GM18873 (cell line): ENCODE results near the gene ATG2B.

ENCODE experiments used
- ATAC-seq: cut with Tn5 transposase; IDR thresholded peaks from one replicate; pipeline ENCODE4 v1.9.1; 2021; ENCODE audit warnings: mild to moderate bottlenecking, moderate library complexity, moderate number of reproducible peaks; ENCODE audit not compliant: unreplicated experiment, low FRiP score

The ATG2B gene

DNA sequence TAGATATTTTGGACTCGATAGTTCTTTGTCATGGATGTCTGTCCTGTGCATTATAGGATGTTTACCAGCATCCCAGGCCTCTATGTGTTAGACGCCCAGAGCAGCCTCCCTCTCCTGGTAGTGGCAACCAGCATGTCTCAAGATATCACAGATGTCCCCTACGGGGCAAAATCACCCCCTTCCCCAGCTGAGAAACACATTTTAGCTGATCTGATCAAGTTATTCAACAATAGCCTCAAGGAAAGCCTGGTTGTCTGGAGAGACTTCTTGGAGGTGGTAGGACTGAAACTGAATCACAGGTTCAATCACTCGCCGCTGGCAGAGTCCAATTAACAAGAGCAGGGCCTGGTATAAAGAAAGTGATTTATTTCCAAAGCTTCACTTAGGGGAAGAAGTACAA, 89.5 kb downstream of the ATG2B start:
- ATAC-seq = no peak

DNA sequence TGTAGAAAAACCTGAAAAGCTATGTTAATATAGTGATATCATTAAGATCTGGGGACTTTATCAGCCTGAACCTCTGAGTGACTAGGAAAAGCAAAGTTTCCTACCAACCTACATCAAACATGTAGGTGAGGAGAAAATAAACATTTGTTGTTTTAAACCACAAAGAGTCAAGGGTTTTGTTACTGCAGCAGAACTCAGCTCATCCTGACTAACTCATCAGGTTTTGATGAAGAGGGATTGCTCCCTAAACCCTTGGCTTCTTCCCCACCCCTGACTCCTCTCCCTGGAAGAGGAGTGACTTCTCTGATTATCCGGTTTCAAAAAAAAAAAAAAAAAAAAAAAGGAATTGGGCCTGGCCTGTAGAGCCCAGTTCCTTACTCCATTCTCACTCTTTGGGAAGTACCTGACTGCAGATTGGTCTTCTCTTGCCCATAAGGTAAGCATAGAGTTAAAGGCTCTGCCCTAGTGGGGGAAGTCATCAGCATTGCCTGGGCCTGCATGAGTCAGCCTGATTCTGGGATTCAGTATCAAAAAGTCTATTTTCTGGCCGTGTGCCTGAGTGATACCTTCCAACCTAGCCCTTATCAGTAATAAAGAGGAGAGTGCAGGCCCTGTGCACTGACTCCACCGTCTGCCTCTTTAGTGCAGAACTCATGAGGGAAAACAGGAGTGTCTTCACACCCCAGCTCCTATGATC, 90.2 kb downstream of the ATG2B start:
- ATAC-seq = no peak

DNA sequence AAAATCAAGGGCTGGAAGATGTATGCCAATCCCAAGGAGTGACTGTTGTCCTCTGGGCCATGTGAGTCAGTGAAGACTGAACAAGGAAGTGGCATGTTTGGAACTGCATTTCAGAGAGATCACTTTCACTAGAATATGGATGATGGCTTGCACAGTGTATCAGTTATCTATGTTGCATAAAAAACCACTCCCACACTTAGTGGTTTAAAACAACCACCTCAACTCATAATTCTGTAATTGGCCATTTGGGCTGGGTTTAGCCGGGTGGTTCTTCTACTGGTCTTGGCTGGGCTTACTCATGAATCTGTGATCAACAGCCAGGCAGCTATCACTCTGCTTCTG, 91.7 kb downstream of the ATG2B start:
- no peak for ATAC-seq

DNA sequence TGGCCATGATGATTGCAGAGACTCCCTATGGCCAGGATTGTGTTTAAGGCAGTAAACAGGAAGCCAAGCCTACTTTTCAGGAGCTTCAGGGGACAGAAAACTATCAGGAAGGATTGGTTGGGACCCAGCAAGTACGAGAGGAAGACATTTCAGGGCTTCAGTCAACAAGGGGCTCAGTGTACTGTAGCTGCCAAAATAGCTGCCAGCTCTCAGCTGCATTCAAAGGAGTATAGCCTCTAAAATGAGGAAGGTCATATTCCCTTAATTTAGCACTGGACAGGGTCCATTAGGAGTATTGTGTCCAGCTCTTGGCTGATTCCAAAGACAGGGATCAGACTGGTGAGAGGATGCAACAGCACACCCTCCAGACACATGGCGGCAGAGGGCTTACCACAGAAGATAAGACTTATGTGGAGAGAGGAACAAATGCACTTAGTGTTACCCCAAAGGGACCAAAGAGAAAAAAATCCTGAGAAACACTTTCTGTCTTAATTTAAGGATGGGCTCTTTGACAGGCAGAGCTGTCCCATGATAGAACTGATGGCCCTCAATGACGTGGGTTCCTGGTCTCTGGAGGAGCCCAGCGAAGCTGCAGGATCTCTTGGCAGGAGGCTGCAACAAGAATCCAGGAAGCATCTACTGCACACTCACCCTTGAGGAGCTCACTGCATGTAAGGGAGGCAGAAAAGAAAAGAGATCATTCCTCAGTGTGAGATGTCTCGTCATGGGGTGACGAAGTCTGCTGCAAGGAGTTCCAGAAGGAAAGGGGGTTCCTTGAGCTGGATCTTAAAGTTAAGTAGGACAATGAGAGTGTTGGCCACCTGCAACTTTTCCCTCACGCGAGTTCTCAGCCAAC, 92.3 kb downstream of the ATG2B start:
- ATAC-seq = no peak

DNA sequence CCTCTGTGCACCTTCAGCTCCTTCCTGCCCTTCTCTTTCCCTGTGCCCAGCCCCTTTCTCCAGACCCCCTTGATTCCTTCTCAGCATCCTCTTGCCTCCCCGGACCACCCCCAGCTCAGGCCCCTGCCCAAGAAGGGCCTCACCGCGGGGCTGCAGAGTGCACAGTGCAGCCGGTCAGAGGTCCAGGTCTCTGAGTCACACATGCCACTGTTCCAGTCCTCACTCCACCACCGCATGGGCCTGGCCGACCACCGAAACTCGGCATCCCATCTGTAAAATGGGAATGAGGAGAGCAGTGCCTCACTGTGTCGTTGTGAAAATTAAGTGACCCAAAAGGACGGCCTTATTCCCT, 93.8 kb downstream of the ATG2B start:
- ATAC-seq = no peak

DNA sequence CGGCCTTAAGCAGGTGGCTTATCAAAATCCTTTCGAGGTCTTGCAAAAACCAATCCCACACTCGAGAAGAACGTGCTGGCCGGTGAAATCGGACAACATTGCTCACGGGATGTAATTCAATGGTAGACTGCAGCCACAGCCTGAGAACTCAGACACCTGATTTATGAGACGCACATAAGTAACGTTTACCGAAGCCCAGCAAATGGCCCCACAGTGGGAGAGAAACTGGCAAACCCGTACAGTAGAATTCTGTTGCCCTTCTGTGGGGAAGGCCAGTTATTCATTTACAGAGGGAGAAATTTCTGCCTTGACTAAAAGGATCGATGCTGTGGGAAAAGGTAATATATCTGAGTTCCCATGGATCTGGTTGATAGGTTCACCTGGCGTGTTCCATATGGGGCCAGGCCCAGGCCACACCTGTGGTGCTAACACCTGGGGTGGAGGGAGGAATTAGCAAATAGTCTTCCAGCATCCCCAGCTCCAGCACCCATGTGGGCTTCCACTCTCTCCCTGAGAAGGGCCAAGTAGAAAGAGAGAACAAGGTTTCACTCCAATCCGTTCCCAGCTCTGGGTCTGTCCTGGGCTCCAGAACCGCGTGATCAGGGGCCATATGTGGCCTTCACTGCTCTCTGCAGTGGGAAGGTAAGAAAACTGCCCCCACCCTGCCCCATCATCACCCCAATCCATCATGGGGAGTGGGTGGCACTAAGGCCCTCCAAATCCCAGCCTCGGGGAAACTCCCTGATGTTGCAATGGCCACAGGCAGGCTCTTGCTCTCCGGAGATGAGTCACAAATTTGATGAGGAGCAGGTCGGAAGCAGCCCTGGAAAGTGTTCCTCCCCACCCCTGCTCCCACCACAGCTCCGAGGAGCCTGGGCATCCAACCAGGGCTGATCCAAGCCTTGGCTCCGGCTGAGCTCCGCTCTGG, 94.4 kb downstream of the ATG2B start:
- no peak for ATAC-seq

DNA sequence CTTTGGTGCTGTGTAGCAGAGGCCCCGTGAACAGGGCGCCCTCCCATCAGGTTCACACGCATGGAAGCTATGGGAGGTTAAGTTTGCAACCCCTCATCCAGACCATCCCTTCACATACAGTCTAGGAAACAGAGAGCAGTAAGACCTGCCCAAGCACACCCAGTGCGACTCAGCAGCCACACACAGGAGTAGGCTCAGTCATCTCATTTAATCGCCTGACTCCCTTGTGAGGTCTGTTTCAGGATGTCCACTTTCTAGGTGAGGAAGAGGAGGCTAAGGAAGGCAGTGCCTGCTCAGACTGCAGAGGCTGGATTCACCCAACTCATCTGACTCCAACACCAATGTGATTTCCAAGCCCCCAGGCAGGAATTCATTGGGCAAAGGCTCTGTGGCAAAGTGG, 95.2 kb downstream of the ATG2B start:
- no peak for ATAC-seq

DNA sequence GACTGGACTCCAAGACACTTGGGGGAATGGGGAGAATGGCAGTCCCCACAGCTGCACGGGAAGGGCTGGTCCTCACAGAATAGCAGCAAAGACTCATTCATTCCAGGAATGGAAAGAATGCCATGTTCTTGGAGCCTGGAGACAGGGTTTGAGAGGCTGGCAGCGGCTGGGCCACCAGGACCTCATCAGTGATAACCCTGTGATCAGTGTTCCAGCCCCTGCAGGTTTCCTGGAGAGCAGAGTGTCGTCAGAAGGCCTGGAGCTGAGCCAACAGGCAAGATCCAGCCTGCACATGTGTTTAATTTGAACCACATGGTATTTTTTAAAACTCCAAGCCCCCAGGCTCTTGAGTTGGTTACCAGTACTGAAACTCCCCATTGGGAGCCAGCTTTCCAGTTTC, 95.8 kb downstream of the ATG2B start:
- ATAC-seq = no peak

DNA sequence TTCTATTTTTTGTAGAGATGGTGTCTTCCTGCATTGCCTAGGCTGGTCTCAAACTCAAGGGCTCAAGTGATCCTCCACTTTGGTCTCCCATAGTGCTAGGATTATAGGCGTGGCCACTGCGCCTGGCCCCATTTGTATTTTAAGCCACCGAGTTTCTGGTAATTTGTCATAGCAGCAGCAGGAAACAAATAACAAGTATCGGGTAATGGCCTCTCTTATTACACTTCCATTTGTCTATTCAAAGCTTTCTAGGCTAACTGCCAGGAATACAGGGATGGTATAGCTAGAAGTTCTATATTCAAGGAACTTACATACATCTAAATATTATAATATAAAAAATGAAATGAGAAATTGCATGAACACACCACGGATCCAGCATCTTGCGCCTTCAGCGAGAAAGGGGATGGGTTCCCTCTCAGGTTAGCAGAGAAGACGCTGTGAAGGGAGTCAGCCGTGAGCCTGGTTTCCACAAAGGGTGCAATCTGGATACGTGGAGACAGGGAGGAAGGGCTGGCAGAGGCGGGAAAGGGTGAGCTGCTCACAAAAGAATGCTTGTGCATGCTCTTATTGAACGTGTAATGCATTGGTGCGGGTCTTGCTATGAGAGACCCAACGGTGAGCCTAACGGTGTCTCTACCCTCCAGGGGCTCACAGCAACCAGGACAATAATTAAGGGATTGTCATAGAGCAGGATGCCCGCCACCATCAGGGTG, 97.6 kb downstream of the ATG2B start:
- no peak for ATAC-seq

DNA sequence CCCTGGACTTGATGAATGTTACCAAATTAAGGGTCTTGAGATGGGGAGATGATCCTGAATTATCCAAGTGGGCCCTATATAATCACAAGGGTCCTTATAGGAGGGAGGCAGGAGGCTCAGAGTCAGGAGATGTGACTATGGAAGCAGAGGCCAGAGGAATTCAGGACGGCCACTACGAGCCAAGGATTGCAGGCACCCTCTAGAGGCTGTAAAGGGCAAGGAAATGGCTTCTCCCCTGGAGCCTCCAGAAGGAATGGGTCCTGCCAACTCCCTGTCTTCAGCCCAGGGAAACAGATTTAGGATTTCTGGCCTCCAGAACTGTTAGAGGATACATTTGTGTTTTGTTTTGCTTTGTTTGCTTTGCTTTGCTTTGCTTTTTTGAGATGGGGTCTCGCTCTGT, 98.3 kb downstream of the ATG2B start:
- ATAC-seq = no peak

DNA sequence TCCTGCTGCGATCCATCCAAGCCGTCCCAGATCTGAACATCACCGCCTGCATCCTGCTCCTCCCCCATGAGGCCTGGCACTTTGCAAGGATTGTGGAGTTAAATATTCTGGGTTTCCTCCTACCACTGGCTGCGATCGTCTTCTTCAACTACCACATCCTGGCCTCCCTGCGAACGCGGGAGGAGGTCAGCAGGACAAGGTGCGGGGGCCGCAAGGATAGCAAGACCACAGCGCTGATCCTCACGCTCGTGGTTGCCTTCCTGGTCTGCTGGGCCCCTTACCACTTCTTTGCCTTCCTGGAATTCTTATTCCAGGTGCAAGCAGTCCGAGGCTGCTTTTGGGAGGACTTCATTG, 99.0 kb downstream of the ATG2B start:
- no peak for ATAC-seq

DNA sequence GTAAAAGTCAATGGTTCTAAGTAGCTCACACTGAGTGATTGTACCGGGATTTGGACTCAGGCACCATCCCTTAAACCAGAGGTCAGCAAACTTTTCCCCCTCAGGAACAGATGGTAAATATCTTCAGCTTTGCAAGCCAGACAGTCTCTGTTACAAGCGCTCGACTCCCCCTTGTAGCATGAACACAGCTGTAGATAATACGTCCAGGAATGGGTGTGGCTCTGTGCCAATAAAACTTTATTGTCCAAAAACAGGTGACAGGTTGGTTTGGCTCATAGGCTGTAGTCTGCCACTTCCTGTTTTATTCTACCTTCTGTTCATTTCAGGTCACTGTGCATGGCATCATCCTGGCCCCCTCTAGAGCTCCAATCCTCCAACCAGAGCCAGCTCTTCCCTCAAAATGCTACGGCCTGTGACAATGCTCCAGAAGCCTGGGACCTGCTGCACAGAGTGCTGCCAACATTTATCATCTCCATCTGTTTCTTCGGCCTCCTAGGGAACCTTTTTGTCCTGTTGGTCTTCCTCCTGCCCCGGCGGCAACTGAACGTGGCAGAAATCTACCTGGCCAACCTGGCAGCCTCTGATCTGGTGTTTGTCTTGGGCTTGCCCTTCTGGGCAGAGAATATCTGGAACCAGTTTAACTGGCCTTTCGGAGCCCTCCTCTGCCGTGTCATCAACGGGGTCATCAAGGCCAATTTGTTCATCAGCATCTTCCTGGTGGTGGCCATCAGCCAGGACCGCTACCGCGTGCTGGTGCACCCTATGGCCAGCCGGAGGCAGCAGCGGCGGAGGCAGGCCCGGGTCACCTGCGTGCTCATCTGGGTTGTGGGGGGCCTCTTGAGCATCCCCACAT, 99.6 kb downstream of the ATG2B start:
- ATAC-seq = no peak

DNA sequence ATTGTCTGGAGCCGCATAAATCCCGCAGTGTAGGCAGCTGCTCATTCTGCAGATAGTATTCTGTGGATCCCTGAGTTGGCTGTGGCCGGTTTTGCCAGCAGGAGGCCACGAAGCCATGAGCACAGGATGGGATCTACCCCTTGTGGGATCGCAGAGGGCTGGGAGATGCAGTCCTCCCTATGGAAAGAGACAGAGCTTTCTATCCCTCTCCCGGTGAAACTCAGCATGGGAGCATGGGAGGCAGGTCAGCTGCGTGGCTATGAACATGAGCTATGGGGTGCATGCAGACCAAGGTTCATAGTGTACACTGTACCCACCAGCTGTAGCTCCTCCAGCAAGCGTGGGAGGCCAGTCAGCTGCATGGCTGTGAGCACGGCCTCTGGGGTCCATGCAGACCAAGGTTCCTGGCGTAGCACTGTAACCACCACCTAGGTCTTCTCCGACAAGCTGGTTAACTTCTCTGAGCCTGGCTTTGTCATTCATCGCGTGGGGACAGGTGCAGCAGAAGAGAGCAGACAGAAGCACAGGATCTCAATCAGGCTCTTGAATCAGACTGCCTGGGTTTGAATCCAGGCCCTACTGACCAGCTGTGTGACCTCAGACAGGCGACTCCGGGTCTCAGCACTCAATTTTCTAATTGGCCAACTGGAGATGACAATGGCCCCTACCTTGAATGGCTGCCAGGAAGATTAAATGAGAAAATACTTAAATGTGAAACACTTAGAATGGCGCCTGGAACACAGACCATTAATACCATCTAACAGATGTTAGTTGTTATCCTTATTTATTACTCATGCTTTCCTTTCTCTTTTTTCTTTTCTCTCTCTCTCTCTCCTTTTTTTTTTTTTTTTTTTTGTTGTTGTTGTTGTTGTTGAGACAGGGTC, 101.1 kb downstream of the ATG2B start:
- no peak for ATAC-seq

DNA sequence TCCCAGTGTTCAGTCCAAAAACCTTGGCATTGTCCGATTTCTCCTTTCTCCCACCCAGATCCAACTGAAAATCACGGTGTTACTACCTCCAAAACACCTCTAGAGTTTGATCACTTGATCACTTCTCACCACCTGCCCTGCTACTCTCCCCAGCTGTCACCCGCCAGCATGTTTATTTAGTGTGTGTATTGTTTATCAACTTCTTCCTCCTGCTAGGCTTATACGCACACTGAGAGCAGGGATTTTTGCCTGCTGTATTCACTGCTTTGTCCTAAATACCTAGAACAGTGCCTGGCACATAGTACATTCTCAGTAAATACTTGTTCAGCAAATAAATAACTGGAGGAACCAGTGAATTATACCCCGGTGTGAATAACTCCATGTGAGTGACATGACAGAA, 102.1 kb downstream of the ATG2B start:
- no peak for ATAC-seq

DNA sequence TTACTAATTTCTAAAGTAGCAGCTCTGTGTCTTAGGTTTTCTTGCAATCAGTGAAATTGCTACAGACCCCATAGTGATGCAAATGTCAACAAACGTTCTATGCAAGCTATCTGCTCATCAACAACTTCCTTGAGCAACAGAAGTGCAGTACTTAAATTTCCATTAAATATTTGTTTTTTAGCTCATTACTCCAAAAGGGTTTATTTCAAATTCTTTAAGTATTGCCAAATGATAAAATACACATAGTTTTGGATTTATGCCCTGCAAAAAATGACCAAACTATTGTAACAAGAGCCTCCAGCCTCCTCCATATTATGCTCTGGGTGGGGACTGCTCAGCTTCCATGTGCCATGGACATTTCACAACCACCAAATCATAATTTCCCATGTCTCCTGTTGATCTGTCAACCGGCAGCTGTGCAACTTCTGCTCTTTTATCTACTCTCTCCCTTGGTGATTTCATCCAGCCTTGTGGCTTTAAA, 102.8 kb downstream of the ATG2B start:
- no peak for ATAC-seq

DNA sequence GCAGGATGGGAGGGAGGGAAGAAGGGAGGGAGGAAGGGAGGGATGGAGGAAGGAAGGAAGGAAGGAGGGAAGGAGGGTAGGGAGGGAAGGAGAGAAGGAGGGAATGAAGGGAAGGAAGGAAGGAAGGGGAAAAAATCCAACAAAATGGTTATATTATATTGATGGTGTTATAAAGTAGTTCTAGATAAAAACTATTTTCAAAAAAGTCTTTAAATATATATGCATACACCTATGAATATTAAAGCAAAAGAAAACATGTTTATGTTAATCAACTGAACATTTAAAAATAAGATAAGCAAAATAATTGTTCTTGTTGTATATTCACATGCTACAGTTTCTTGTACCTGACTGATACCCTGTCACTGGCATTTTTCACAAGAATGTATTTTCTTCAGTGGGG, 105.2 kb downstream of the ATG2B start:
- ATAC-seq = no peak

DNA sequence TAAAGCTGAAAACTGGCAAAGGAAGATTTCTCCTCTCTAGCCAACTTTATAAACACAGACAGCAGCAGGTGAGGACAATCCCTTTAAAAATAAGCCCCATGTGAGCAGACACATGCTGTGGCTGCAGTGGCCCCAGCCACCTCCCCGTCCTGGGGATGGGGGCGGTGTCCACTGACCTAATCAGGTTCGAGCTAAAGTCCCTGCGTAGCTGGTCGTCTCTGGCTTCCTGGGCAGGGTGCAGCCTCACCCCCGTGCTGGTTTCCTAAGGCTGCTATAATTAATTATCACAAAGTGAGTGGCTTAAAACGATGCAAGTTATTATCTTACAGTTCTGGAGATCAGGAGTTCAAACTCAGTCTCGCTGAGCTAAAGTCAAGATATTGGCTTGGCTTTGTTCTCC, 106.1 kb downstream of the ATG2B start:
- no peak for ATAC-seq

DNA sequence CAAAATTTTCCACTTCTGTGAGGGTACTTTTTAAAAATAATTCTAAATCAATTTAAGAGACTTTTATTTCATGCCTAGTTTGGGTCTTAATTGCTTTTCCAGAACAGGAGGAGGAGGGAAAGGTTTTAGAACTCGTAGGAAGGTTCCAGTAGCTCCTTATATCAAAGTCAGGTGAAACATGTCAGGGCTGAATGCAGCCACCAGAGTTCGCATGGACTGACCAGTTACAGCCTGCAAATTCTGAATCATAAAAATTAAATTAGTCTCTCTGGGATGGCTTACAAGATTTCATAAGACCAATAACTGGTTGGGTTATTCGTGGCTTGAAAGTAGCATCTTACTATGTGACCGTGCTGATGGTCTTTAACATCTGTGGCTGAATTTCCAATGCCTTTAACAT, 106.7 kb downstream of the ATG2B start:
- ATAC-seq = no peak
